GM19455 (cell line): Measurements from ENCODE around the gene DEFB121.
"Not testable (repeated sequence)": the region's sequence is repeated elsewhere in the genome, so short reads cannot be mapped to it uniquely, and the experiment has no call there.

Experiments
- ATAC-seq: cut with Tn5 transposase; IDR thresholded peaks from one replicate; pipeline ENCODE4 v1.9.1; 2021; ENCODE audit not compliant: unreplicated experiment

Gene DEFB121

DNA sequence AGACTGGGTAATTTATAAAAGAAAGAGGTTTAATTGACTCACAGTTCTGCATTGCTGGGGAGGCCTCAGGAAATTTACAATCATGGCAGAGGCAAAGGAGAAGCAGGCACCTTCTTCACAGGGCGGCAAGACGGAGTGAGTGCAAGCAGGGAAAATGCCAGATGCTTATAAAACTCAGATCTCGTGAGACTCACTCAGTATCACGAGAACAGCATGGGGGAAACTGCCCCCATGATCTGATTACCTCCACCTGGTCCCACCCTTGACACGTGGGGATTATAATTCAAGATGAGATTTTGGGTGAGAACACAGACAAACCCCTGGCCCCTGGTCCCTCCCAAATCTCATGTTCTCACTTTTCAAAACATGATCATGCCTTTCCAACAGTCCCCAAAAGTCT, 41.7 kb downstream of the DEFB121 start:
- not testable (repeated sequence) for ATAC-seq

DNA sequence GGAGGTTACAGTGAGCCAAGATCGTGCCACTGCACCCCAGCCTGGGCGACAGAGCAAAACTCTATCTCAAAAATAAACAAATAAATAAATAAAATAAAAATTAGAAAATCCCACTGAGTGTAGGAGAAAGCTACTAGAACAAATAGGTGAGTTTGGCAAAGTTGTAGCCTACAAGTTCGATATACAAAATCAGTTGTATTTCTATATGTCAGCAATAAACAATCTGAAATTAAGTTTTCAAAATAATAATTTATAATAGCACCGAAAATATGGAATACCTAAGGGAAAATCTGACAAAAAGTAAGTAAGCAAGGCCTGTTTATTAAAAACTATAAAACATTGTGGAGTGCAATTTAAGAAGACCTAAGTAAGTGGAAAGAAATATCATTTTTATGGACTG, 42.7 kb downstream of the DEFB121 start:
- ATAC-seq = no peak

DNA sequence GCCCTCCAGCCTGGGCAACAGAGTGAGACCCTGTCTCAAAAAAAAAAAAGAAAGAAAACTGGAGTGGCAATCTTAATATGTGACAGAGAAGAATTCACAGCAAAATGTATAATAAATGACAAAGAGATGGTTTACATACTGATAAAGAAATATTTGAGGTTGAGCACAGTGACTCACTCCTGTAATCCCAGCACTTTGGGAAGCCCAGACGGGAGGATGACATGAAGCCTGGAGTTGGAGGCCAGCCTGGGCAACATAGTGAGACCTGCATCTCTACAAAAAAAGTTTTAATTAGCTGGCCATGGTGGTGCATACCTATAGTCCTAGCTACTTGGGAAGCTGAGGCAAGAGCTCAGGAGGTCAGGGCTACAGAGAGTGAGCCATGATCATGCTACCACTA, 50.0 kb downstream of the DEFB121 start:
- no peak for ATAC-seq
